CD4-positive, alpha-beta T cell treated with Interleukin-15 for 1 hour (primary cell): ENCODE results near the gene PIEZO2.
"Not testable (repeated sequence)": the region's sequence is repeated elsewhere in the genome, so short reads cannot be mapped to it uniquely, and the experiment has no call there.

Experiments
- DNase-seq: peaks from one replicate; pipeline ENCODE4 v3.0.0-alpha.2; 2020

Gene PIEZO2

DNA sequence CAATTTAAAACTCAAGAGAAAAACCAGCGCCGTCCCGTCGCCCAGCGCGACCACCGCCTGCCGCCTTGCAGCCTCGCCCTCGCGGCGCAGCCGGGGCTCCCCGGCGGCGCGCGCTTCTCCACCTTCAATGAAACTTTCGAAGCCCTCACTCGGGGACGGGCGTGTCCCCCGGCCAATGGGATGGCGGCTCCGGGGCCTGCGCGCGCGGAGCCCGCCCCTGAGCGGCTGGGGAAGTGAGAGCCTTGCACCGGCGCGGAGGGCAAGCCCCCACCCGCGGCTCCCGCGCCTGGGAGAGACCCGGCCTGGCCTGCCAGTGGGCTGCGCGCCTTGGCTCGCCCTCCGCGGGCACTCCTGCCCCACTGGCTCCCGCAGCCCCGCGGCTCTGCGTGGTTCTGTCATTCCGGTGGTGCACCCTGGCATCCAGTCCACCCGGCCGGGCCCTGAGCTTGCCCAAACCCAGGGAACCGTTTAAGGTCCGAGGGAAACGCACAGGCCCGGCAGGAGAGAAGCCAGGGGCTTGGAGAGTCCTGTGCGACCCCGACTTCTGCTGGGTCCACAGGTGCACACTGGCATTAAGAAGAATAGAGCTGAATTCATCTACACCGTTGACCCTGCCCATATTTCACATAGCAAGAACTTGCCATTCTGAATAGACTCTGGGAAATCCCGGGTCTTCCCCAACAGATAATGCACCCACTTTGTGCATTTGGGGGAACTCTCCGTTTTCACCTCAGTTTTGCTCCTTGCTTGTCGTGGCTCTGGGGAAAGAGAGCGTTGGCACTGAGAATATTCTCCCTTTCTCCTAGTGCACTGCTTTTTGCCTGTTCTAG lies at the start of gene PIEZO2:
PIEZO2 (minus strand) TSS at position 129 of the 830 bp plus-strand sequence. CDS start 981 bp downstream, outside the sequence.
- no peak for DNase-seq

DNA sequence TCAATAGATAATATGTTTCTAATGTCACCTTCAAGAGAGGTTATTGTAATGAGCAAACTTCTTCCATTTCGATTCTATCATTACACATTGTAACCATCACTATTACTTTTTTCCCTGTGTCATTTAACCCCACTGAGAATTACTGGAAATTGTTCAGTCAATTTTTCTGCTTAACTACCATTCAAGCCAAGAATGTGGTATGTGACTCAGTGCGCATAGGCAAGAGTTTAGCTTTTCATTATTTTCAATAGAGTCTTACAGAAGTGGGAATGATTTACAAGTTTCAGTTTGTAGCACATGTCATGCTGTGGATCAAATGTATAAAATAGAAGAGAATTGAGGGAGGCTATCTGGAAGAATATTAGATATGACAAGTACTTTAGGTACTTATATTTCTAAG lies 34.3 kb upstream of the PIEZO2 start:
- DNase-seq = no peak

DNA sequence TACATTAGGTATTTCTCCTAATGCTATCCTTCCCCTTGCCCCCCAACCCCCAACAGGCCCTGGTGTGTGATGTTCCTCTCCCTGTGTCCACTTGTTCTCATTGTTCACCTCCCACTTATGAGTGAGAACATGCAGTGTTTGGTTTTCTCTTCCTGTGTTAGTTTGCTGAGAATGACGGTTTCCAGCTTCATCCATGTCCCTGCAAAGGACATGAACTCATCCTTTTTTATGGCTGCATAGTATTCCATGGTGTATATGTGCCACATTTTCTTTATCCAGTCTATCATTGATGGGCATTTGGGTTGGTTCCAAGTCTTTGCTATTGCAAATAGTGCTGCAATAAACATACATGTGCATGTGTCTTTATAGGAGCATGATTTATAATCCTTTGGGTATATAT lies 32.3 kb upstream of the PIEZO2 start:
- not testable (repeated sequence) for DNase-seq

DNA sequence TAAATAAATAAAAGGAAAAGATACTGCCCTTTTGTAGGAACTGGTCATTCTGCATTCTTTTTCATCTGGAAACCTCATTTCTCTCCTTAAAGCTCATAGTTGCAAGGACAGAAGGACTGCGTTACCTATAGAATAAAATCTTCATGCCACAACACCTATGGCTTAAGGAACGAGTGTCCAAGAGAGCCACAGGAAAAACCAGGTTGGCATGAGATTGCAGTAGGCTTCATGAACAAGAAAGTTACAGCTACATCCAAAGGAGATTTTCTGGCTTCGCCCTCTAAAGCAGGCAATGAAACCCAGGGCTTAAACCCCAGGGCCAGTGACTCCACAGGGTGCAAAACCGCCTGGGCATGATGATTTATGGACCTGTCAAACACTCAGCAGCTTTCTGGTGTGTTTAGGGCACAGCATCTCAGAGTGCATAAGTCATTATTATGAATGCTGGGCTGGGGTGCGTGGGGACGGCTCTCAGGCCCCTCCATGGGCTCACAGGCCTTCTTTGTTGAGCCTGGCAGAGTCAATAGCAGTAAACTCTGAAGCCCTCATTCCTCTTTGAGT lies 30.7 kb upstream of the PIEZO2 start:
- no peak for DNase-seq

DNA sequence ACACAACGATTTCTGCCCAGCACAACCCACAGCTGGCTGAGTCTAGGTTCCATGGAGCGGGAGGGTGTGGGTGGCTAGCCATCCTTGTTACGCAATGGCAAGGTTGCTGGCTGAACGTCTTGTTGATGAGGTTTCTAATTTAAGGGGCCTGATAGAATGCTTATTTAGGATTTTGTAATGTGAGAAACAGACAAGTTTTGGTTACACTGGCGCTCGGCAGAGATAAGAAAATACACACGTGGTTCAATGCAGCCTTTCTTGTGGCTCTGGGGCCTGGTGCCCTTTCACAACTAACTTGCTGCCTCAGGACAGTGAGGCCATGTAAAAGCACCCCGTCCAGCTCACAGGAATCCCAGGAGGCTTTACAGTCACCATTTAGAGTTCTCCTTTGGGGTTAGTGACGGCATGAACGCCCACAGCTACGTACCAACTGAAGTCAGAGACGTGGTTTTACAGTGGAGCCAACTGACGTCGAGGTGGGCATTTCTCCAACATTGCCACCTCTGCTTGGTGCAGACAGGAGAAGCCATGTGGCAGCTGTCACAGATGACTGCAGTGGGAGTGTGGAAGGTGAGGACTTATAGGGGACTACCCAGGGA lies 29.7 kb upstream of the PIEZO2 start:
- DNase-seq = no peak

DNA sequence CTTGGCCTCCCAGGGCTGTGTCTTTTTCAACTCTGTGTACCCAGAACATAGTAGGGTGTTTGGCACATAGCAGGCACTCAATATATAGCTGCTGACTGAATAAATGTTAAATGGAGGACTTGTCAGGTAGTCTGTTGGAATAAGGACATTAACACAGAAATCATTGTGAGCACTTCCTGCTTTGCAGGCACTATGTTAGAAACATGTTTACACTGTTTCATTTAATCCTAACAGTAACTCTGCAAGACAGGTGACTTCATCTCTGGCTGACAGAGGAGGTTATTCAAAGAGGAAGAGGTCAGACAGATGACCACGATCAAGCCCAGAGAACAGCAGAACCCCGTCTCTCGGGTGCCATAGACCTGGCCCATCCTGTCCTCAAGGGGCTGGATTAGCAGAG lies 28.0 kb upstream of the PIEZO2 start:
- no peak for DNase-seq

DNA sequence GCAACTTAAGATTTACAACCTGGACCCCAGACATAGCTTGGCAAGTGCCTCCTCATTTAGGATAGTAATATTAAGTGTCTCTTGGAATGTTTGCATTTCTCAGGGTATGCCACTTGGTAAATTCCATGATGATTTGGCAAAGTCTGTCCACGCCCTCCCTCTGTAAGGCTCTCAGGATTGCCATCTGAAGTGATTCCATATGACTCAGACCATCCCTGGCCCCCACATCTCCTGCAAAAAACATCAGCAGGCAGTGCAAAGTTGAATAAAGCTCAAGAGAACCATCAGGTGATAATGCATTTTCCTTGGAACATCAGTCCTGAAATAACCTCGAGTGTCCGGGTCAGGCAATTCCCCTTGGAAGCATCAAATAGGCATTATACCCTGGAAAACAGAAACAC lies 27.1 kb upstream of the PIEZO2 start:
- no peak for DNase-seq

DNA sequence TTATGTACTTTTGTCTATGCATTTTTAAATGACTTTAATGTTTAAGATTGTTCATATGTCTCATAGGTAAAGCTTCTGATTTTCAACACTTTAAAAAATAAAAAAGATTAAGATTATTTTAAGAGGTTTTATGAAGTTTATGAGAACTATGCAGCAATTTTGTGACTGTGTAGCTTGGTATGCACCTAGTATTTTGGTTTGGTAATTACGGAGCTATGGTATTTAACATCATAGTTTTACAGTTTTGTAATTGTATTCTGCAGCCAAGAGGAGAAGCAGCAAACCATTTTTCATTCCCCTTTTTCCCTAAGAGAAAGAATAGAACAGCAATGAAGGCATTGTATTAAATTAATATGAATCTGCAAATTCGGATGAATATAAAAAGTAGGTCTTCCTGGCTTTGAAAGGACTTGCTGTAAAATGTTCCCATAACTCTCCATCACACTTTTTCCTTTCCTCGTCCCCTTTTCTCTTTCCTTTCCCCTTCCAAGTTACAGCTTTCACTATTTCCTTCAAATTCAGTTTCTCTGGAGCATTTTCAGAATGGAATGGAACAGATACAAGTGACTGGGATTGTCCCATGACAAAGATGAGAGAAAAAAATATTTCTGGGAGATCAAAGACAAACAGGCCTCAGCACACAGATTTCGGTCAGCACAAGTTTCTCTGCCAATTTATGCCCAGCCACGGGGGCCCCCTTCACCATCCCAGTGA lies 26.1 kb upstream of the PIEZO2 start:
- no peak for DNase-seq

DNA sequence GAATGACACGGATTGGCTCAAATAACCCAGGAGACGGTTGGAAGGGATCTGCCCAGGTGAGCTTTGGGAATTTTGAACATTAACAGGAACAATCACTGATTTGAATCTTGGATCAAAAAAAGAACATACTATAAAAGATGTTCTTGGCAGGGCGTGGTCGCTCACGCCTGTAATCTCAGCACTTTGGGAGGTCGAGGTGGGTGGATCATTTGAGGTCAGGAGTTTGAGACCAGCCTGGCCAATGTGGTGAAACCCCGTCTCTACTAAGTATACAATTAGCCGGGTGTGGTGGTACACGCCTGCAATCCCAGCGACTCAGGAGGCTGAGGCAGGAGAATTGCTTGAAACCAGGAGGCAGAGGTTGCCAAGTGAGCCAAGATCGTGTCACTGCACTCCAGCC lies 24.8 kb upstream of the PIEZO2 start:
- DNase-seq = not testable (repeated sequence)

DNA sequence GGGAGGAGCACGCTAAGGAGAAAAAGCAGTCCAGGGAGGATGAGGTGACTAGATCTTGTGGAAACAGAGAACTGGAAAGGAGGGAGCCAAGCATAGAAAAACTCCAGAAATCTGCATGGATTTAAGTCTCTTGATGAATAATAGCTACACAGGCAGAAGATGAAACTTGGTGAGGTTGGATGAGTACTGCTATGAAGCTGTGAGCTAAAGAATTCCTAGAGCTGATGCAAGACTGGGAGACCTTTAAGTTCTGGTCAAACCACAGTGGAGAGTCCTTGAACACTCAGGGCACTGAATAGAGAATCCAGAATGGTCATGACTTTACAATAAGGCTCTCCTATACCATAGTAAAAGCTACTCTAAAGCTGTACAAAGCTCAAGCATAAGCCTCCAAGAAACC lies 18.4 kb upstream of the PIEZO2 start:
- no peak for DNase-seq

DNA sequence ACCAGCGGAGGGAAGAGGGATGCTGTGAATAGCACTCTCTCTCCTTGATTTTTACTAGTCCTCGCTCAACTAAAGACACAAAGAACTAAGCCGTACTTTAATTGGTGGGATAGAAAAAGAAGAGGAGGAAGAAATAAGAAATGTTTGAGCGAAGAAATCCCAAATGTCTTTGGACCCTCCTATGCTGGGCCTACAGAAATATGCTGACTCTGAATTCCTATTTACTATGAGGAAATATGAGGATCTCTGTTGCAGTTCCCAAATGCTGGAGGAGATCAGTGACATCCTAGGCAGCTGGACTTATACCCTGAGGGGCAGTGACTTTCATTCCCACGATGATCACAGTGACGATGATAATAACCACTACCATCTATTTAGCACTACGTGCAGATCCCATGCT lies 16.6 kb upstream of the PIEZO2 start:
- DNase-seq = no peak

DNA sequence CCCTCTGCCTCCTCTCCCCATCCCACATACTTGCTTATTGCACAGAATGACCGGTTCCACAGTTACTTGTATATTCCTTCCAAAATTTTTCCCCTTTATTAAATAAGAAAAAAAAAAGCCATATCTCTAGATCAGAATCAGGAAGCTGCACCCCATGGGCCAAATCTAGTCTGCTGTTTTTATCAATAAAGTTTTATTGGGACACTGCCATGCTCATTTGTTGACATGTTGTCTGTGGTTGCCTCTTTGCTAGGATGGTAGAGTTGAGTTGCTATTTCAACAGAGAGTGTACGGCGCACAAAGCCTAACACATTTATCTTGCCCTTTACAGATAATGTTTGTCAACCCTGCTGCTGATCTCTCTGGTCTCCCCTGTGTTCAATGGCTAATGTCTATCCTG lies 15.8 kb upstream of the PIEZO2 start:
- DNase-seq = no peak

DNA sequence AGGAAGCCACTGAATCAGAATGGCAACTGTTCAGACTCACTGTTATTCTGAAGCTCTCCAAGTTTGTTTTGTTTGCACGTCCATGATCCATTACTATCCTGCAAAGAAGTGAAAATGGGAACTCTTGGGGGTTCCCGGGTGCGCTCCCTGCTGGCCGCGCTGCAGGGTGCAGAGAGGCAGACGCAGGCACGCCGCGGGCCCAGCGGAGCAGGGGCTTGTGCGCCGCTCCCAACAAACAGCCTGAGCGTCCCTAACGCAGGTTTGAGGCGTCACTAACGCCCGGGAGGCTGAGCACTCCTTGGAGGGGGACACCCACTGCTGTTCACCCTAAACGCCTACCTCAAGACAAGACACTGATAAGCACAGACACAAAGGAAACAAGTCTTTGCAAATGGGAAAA lies 14.3 kb upstream of the PIEZO2 start:
- no peak for DNase-seq

DNA sequence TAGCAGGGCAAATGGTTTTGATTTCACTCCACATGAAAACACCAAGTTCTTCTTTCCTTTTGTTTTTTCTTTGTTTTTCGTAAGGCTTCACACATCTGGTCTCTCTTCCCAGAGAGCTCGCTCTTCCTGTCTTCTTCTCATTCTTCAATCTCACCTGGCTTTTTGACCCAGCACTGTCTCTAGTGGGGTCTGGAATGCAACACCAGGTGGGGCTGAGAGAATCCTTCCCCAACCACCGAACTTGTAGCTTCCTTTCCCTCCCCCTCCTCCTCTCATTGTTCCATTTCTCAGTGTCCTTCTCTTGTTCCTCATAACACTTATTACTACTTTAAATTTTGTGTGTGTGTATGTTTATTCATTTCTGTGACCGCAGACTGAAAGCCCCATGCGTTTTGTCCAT lies 13.5 kb upstream of the PIEZO2 start:
- DNase-seq = no peak

DNA sequence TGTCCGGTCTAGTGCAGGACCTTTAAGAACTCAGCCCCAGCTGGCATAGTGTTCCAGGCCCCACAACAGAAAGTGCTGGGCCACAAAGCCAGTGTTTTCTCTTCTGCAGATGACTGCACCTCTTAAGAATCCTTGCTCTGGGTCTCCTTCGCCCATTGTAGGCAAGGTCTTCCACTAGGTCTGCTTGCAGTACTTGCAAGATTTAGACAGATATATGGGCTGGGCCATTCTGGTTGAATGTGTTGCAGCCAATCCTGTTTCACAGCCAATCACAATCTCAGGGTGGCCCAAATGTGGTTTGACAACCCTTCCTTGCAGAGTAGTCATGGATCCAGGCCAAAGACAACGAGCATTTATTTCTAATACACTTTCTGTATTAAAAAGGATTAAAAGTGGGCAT lies 13.1 kb upstream of the PIEZO2 start:
- no peak for DNase-seq

DNA sequence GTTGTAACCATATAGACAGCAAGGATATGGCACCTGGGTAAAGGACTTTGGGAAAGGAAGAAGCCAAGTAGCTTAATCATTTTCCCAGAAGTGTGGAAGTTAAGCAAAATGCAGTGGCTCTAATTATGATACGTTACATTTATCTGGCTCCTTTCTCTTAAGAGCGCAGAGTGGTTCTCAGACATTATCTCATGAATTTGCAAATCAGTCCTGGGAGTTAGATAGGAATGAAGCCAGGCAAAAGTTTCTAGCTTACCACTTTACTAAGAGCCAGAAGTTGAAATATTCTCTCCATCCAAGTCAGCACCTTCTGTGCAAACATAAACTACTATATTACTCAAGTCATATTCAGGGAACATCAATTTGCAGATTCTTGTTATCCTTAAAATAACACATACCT lies 10.9 kb upstream of the PIEZO2 start:
- no peak for DNase-seq

DNA sequence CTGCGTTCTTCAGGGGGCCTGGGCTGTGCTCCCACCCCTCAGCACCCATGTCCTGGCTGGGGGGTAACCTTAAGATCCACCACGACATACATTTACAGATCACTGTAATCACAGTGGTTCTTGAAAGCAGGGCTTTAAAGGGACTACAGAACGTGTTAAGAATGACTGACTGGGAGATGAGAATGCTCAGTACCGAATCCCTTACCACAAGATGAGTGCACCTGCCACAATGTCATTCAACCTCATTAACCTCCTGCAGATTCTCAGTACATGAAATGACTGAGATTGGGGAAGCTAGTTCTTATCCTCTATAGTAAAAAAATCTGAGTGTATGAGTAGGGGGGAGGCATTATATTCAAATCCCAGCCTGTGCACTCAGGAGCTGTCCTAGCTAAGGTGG lies 10.5 kb upstream of the PIEZO2 start:
- no peak for DNase-seq

DNA sequence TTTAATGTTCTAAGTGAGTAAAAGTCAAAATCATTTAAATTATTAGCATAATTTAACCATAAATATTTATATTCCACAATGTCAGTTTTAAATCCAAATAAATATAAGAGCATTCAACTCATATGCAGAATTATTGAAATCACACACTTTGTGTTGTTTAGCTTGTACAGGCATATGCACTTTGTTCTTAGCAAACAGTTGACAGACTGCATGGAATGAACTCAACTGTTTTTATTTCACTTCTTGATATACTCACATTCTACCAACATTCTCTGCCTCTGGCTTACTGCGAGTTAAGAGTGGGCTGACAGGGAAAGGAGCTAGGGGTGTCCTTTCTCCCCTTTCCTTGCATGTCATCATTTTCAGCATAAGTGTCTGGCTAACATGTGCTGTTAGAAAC lies 7.6 kb upstream of the PIEZO2 start:
- no peak for DNase-seq

DNA sequence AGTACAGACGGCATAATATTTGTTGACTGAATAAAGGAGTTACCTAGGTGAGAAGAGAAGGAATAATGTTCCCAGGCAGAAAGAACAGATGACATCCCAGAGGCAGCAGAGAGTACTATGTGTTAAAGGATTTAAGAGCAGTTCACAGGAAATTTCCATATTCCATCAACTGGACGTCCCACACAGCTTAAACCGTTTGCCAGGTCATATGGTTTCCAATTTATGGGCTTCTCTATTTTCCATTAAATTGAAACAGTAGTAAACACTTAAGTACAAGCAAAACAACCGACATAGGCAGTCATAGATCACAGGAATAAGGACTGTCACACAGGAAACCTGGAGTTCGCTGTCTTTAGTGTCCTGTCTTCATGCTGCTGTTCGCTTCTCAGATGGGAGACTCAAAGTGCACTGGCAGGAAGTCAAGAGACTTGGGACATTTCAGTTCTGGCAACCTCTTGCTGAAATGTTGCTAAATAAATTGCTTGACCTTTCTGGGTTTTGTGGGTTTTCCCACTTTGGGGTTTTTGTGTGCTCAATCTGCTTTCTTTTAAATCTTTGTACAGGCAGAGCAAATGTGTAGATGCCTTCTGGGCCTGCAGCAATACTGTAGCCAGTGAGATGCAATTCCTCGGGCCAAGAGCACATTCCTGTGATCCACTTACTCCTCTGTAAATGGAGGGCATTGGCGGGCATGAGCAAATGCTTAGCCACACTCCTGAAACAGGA lies 5.8 kb upstream of the PIEZO2 start:
- DNase-seq = no peak

DNA sequence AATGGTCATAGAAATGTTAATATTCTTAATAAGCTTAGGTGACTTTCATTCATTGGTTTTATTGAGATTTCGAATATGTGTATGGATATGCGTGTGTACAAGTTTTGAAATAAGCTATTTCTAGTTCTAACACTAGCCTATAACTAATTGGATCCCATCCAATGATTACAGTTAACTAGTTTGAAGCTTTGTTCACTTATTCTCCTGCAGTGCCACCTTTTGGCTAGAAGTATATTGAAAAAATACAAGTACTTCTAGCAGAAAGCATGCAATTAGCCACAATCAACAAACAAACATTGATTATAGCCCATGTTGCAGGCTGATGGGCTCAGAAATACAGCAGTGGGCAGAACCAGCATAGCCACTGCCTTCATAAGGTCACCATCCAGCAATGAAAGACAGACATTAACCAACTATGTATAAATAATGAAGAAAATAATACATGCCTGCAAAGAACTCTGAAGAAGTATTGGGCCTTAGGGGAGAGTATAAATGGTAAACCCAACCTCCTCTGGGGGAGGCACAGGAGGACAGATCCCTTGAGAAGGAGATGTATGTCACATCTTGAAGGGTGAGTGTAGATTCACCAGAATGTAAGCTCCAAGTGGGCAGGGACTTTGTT lies 5.1 kb upstream of the PIEZO2 start:
- DNase-seq = no peak

DNA sequence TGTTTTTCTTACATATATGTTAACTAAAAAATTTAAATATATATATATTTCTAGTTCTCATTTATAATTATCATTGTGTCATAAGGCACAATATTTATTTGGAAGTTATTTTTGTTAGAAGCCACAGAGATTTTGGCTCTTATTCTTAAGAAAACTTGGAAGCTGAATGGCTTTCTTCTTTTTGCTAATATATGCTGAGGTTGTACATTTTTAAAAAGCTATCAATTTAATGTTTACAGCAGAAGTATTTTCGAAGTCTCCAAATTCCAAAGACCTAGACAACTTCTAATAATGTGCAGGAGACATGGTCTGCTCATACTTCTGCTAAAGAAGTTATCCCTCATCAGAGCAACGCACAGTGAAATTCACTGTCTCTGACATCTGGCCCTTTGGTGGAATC lies 3.7 kb upstream of the PIEZO2 start:
- DNase-seq = no peak

DNA sequence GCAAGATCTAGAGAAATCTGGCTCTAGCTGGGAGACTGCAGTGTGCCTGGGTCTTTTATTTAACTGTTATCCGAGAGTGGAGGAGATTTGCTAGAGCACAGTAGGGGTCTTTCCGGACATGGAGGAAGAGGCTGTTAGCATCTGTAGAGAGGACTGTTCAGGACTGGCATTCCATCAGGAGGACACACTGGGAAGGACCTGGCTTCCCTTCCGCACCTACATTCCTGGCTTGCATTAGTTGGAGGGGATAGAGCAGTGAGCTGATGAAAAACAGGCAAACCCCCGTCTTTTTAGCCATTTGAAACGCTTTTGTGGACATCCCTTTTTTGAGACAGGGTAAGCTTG lies 874 bp upstream of the PIEZO2 start:
- DNase-seq = no peak
